Inflammatory macrophage treated with lipopolysaccharide for 1 hour (primary cell): Measurements from ENCODE around the gene CCDC85A.

Experiments used
- DNase-seq, 2 donors: peaks; one replicate each; pipeline ENCODE4 v3.0.0-alpha.2; 2020 to 2022

The CCDC85A gene

GRCh38 chr2:56197816-56198215, 14.0 kb downstream of the CCDC85A start:
- no peak for DNase-seq

- DNase-seq, result no peak
Measured at GRCh38 chr2:56198936-56199335, 15.1 kb downstream of the CCDC85A start.

GRCh38 chr2:56199492-56199891, 15.7 kb downstream of the CCDC85A start:
- no peak for DNase-seq

DNA sequence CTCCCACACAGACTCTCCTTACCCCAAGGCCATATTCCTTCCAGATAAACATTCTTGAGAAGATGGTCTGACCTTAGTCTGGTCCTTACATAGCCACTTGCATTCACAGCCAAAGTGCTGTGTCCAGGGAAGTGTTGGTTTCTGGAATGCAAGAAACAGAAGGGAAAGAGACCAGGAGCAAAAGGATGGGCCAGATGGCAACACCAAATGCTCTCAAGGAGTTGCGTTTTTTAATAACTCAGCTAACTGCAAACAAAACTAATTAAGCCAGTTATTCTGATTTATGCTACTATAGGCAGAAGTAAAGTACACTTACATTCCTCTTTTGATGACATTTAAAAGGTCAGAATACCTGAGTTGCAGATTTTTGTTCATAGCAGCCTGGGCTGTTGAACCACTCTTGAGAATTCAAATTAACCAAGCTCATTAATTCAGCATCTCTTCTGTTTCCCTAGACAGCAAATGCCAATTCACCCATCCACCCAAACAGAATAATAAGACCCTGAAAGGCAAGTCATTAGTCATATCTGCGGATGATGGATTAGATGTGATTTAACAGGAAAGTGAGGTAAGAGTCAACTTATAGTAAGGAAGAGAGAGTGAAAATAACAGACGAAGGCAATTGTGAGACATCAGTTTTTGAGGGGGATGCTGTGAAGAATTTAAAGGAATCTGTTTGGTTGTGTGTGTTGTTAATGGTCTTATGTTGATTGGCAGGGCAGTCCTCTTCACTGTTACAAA, 18.8 kb downstream of the CCDC85A start:
- DNase-seq, result no peak

GRCh38 chr2:56204556-56204955, 20.8 kb downstream of the CCDC85A start:
- no peak for DNase-seq

DNA sequence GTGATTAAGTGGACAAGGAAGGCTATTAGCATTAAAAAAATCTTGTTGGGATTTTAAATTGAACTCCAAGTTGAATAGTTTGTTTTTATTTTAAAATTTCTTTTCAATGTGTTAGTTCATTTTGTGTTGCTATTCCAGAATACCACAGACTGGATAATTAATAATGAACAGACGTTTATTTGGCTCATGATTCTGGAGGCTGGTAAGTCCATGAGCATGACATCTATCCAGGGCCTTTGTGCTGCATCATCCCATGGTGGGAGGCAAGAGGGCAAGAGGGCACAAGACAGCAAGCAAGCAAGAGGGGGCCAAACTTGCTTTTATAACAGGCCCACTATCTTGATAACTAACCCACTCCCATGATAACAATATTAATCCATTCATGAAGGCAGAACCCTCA, 22.5 kb downstream of the CCDC85A start:
- DNase-seq, result no peak

GRCh38 chr2:56207760-56208159, 24.0 kb downstream of the CCDC85A start:
- no peak for DNase-seq

DNA sequence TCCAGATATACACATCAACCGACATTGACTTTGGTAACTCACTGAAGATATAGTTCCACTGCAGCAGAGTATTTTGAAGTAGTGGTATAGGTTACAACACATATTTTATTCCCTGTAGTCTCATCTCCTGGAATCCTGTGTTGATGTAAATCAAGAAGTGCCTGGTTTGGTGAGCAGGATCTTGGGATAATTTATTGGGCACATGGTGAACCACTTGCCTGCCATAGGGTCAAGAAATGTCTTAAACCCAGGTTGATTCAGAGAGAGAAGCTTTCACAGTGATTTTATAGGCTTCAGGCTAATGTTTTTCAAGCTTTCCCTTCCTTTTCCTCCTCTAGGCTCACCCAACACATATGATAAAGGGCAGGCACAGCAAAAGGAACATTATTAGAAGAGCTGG, 24.6 kb downstream of the CCDC85A start:
- no peak for DNase-seq

DNA sequence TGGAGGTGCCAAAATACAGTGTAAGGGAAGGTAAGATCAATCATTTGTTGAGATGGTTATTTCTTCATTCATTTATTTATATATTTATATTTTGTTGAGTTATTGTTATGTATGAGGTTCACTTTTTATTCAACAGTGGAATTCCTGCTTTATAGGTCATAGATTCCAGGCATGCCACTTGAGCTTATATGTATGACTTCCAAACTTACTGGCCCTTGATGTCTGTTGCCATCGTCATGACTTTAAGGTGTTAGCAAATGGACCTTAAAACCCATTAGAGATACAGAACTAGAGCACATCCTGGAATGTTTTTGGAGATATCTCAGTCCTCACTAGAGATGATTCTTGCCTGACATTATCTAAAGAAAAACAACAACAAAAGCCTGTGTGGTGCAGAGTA, 25.9 kb downstream of the CCDC85A start:
- DNase-seq, result no peak

DNA sequence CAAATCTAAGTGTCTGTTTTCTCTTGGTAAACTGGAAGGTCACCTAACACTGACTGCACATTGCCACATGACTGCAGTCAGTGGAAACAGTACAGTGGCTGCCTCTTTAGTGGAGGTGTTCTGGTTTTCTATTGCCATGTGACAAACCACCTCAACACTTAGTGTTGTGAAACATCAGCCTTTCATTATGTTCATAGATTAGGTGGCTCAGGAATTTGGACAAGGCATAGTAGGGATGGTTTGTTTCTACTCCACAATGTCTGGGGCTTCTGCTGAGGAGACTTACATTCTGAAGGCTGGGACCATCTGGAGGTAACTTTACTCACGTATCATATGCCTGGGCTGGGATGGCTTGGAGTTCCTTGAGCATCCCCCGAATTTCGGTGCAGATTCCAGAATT, 26.5 kb downstream of the CCDC85A start:
- DNase-seq, result no peak

GRCh38 chr2:56211048-56211447, 27.3 kb downstream of the CCDC85A start:
- DNase-seq, result no peak

DNA sequence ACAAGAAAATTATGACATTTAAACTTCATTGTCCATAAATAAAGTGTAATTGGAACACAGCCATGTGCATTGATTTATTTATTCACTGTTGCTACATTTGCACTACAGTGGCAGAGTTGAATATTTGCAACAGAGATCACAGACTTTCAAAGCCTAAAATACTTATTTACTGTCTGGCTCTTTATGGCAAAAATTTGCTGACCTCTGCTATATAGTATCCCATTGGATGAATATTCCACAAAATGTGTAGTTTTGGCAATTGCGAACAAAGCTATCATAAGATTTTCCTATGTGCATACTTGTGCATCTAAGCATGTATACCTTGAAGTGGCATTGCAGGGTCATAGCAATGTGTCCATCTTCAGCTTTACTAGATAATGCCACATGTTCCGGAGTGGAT, 32.1 kb downstream of the CCDC85A start:
- no peak for DNase-seq

DNA sequence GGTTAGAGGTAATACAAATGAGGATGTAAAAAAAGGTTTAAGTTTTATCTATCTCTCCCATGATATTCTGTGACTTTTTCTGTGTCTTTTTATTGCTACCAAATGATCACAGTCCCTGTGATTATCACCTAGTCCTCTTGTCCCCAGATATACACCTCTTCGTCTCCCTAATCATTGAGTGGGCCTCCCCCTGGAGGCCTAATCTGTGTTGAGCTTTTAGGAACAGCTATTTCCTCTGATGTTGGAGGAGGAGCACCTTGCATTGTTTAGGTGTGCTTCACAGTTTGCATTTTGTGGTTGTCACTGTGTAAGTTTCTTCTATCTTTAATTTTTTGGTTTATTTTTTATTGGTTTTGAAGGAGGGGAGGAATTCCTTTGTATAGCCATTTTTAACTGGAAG, 33.3 kb downstream of the CCDC85A start:
- no peak for DNase-seq

- no peak for DNase-seq
Measured at GRCh38 chr2:56222481-56222880, 38.7 kb downstream of the CCDC85A start.

DNA sequence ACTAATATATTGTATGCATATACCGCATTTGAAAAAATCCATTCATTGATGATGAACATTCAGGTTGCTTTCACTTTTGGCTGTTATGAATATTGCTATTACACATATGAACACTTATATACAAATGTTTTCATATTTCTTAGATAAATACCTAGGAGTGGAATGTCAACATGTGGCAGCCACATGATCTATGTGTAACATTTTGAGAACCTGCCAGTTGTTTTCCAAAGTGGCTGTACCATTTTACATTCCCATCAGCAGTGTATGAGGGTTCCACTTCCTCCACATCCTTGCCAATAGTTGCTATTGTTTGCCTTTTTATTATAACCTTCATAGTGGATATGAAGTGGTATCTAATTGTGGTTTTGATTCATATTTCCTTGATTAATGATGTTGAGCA, 40.5 kb downstream of the CCDC85A start:
- no peak for DNase-seq

DNA sequence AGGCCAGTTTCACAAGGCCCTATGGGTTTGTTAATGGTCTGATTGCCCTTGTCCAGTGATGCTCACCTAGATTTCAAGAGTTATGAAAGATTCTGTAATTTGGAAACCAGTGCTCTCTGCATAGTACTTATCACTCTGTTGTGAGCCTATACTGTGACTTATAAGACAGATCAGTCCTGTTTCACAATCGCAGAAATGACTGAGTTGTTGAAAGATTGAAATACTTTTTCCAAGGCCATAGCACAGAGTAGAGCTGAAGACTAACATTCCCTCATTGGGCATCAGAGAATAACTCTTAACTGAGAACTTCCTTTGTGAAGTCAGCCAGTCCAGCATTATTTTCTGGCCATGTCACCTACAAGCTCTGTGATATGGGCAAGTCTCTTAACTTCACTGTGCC, 44.0 kb downstream of the CCDC85A start:
- DNase-seq, result no peak

DNA sequence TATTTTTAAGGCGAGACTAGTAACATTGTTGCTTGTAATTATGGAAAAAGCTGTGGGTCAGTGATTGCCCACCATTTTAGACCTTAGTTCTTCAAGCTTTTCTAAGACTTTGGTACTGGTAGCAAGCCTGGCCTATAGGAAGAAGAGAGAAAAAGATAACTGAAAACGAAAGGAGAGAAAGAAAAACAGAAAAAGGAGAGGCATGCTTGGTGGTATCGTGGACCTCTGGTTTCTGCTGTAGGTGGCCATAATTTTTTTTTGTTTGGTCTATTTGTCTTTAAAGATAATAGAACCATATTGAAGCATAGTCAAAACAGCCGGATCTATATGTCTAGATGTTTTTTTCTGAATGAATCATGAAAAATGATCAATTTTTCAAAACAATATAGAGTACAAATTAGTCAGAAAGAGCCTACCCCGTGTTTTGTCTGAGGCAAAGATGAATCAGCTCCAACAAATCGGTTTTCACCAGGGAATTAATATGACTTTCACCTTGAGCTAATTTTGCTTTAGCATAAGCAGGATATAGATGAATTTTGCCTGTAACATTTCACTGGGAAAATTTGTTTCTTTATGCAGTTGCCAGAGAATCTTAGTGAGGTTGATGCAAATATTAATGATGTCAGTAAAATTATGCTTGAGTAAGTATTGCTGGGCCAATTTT, 45.7 kb downstream of the CCDC85A start:
- DNase-seq, result no peak

DNA sequence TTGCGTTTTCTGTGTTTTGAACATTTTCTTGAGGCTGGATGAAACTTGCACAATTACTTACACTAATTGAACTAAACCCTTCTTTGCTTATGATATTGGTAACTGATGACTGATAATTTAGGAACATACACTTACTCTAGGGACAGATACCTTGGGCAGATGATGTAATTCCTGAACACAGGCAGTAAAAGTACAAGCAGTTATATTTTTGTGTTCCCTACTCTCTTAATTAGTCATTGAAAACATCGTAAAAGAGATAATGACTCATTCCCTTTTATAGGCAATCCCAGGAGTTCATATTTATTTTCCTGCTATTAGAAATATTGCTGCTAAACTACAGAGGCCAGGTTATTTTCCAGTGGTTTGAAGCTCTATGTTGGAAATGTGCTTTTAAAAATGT, 46.4 kb downstream of the CCDC85A start:
- no peak for DNase-seq

GRCh38 chr2:56231361-56231760, 47.6 kb downstream of the CCDC85A start:
- DNase-seq, result no peak

- no peak for DNase-seq
Measured at GRCh38 chr2:56232912-56233311, 49.1 kb downstream of the CCDC85A start.

DNA sequence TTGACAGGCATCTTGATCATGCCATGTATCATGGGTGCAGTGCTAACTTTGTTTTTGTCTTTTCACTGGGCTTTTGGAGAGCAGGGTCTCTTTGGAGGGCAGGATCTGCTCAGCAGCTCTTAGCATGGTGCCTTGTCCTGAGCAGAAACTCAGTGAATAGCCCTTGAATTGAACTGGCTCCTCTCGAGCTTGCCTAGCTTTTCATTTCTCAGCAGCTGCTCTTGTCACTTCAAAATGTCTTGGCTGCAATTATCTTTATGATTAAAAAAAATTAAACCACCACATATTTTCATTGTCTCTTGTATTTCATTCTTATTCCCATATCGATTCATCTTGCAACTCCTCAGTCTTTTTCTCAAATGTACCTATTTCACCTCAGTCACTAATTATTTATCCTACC, 50.5 kb downstream of the CCDC85A start:
- DNase-seq, result no peak

GRCh38 chr2:56239030-56239429, 55.2 kb downstream of the CCDC85A start:
- DNase-seq, result no peak

DNA sequence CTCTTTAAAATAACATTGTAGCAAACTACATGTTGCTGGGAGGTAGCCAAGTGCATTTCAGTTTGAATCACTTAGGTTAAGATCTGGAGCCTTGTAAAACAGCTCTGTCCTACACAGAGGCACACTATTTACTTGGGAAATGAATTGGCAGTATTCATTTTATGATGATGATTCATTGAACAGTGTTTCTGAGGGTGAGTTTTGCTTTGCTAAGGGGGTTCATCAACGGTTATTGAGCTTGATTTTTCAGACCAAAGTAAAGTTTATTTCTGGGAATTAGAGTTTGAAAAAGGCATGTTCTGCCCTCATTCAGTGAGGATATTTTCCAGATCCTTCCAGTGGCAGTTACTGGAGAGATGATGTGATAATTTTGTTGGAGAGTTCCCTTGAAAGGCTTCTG, 55.6 kb downstream of the CCDC85A start:
- no peak for DNase-seq

DNA sequence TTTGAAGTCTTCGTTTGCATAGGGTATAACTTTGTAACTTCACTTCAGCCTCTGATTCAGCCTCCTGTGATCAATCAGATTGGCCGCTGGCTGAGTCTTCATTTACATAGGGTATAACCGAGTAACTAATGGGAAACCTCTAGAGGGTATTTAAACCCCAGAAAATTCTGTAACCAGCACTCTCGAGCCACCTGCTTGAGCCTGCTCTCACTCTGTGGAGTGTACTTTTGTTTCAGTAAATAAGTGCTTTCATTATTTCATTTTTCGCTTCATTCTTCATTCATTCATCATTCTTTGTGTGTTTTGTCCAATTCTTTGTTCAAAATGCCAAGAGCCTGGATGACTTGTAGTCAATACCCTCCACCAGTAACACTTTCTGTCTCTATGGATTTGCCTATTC, 56.4 kb downstream of the CCDC85A start:
- no peak for DNase-seq

- DNase-seq, result no peak
Measured at GRCh38 chr2:56244506-56244905, 60.7 kb downstream of the CCDC85A start.
